Skin epidermis (tissue), 12 donors: ENCODE measurements around the gene USP9X.
A peak's percentile ranks its signal among the peaks of the same experiment; 100 is the strongest.
"Not testable (repeated sequence)": the region's sequence is repeated elsewhere in the genome, so short reads cannot be mapped to it uniquely, and the experiment has no call there.

Source experiments
- H3K27ac ChIP-seq, 21 experiments: fragments of 200-600 bp; sonication (generic) in 11 of 21; one replicate each; pipeline ENCODE4 v1.5.0; 2020; ENCODE audit warnings: mild to moderate bottlenecking in 3 of 21, inconsistent platforms in 2 of 21, moderate library complexity in 2 of 21
- H3K4me3 ChIP-seq, 7 experiments: fragments of 200-600 bp; sonication (generic) in 2 of 7; one replicate each; pipeline ENCODE4 v1.5.0; 2020; ENCODE audit warnings: inconsistent platforms in 2 of 7, mild to moderate bottlenecking in 2 of 7, moderate library complexity in 1 of 7

The USP9X gene, protein sequence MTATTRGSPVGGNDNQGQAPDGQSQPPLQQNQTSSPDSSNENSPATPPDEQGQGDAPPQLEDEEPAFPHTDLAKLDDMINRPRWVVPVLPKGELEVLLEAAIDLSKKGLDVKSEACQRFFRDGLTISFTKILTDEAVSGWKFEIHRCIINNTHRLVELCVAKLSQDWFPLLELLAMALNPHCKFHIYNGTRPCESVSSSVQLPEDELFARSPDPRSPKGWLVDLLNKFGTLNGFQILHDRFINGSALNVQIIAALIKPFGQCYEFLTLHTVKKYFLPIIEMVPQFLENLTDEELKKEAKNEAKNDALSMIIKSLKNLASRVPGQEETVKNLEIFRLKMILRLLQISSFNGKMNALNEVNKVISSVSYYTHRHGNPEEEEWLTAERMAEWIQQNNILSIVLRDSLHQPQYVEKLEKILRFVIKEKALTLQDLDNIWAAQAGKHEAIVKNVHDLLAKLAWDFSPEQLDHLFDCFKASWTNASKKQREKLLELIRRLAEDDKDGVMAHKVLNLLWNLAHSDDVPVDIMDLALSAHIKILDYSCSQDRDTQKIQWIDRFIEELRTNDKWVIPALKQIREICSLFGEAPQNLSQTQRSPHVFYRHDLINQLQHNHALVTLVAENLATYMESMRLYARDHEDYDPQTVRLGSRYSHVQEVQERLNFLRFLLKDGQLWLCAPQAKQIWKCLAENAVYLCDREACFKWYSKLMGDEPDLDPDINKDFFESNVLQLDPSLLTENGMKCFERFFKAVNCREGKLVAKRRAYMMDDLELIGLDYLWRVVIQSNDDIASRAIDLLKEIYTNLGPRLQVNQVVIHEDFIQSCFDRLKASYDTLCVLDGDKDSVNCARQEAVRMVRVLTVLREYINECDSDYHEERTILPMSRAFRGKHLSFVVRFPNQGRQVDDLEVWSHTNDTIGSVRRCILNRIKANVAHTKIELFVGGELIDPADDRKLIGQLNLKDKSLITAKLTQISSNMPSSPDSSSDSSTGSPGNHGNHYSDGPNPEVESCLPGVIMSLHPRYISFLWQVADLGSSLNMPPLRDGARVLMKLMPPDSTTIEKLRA (N-terminal part only)

DNA sequence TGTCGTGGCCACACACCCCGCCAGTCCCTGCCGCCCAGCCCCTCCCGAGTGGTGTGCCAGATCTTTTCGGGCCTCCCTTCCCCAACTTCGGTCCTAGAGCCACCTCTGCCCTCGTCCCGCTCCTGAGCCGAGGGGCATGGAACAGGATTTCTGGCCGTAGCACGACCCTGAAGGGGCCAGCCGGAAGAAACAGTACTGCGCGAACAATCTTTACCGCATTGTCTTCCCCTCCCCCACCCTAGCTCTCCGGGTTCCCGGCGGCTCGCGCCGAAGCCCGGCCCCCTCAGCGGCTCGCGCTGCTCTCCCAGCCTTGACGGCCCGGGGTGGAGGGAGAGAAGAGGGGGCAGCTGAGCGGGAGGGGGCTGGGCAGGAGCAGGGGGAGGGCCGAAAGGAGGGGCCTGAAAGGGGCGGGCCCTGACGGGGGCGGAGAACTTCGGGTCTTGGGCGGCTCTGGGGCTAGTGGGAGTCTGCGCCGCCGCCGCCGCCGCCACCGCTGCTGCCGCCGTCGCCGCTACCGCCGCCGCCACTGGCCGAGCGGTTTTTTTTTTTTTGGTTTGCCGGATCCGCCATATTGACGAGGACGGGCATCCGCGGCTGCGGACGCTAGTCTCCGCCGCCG lies at the start of gene USP9X:
TSS of gene USP9X (plus strand) at position 553 of the 619 bp plus-strand sequence. CDS start 38,184 bp downstream, outside the sequence.
- peak within 1 kb of the TSS; percentile 88 to 99 (median 97) for H3K27ac ChIP-seq
- H3K4me3 ChIP-seq: peak within 1 kb of the TSS; percentile 69 to 90 (median 74)

DNA sequence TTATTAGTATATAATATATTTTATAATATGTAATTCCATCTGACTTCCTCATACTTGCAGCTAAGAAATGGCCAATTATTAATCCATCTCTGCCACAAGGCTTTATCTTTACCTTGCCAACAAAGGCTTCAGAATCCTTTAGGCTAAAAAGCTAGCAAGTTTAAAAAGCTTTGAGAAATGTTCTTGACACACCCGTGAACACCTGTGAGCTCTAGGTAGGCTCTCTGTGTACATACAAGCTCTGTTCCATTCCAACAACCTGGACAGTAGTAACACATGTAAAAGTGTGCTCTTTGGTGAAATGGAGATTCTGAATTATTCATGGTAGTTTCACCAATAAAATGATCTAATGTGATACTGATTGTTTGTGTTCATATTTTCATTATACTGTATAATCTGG lies 49.7 kb upstream of the USP9X start:
- Histone ChIP-seq H3K4me3 (no peak overlapping the region), H3K27ac (no peak overlapping the region)

DNA sequence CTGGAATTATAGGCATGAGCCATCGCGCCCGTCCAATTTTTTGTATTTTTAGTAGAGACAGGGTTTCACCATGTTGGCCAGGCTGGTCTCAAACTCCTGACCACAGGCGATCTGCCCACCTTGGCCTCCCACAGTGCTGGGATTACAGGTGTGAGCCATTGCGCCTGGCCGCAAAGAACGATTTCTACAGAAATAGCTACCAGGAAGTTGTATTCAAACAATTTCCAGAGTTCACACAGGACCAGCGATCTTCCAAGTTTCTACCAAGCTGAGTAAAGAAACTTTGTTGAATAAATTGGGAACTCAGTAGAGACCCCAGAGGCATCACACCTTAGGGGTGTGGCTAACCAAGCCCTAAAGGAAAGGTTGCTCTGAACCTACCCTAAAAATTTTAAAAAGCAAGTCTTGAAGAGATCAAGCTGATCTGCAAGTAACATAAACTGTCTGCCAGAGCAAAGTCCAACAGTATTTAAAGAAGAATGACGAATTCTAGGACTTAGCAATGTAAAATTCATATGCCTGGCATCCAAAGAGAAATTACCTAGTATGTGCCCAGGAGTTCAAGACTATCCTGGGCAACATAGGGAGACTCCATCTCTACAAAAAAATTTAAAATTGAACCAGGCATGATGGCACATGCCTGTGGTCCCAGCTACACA lies 48.4 kb upstream of the USP9X start:
- H3K27ac ChIP-seq: no peak overlapping the region
- H3K4me3 ChIP-seq: no peak overlapping the region

DNA sequence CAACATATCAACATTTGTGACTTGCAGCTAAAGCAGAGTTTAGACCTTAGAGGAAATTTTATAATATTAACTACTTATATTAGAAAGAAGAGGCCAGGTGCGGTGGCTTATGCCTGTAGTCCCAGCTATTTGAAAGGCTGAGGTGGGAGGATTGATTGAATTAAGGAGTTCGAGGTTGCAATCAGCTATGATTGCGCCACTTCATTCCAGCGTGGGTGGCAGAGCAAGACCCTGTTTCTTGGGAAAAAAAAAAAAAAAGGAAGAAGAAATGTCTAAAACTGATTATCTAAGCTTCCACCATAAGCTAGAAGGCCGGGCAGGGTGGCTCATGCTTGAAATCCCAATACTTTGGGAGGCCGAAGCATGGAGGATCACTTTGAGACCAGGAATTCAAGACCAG lies 42.0 kb upstream of the USP9X start:
- no peak overlapping the region for H3K4me3 ChIP-seq

DNA sequence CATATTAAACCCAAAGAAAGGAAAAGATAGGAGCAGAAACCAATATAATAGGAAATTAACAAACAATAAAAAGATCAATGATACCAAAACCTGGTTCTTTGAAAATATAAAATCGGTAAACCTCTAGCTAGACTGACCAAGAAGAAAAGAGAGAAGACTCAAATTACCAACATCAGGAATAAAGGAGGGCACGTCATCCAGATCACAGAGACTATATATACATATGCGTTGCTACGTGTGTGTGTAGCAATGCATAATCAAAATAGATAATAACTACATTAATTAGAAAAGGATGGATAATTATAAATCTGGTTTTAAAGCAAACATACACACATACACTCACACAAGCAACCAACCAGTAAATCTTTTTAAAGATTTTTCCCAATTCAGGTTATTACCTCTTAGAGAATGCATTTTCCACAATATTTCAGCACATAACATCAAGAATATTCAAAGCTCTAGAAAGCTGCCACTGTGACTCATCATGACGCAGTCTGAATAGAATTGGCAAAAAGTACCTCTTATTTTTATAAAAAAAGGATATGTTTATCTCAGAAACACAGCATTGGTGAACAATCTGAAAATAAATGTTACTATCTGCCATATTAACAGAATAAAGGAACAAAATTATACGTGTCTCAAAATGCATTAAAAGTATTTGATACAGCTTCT lies 41.4 kb upstream of the USP9X start:
- H3K4me3 ChIP-seq: no peak overlapping the region
- H3K27ac ChIP-seq: no peak overlapping the region

More for the DNA sequence above, 42.0 kb upstream of the USP9X start:
- no peak overlapping the region for H3K27ac ChIP-seq

DNA sequence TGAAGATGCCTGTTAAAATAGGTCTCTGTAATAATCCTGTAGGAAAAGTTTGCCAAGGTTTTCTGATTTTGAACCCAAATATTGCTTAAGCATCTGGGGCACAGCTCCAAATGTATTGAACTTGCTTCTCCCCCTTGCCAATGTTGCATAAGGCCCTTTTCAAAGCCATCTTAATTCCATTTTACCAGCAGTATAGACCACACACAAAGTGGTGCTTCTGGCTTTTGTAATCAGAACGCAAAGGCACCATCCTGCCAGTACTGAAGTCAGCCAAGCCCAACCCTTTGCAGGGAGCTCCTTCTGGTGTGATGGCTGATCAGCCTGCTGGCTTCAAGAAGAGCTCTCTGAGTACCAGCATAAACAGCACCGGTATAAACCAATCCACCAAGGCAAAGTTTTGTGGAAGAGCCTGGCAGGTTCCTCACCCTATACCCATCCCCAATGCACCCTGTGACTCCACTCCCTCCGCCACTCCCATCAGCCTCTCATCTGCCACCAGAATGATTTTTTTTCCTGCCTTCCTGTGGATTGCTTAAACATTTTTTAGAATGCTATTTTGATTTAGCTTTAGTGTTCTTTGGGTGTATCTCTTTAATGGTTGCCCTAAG lies 39.2 kb upstream of the USP9X start:
- H3K27ac ChIP-seq: peak overlapping the region in 1 of 21 experiments; percentile 37

DNA sequence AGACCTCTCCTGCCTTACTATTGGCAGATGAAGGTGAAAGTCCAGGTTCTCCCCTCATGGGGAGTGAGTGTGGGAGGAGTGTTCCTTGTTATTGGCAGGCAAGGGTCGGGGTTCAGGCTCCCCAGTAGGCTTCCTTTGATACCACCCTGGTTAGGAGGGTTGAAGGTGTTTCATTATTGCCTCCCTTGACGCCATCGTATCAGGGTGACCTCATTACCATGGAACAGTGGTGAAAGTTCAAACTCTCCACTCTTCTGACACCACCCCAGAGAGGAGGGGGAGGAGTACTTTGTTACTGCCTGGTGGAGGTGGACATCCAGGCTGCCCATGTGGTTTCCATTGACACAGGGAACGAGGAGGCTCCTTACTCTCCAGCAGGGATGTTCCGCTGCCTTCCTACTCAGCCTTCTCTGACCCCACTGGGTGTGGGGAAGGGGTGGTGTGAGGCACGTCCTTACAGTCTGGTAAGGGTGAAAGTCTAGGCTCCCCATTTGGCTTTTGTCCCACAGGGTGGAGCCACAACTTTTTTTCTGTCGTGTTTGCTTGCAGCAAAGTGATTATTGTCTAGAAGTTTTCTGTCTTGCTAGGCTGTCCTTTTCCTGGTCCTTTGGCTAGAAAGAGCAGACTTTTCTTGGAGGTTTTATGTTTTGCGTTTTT lies 37.2 kb upstream of the USP9X start:
- no peak overlapping the region for H3K4me3 ChIP-seq
- no peak overlapping the region for H3K27ac ChIP-seq

More for the DNA sequence above, 39.2 kb upstream of the USP9X start:
- H3K4me3 ChIP-seq: no peak overlapping the region

DNA sequence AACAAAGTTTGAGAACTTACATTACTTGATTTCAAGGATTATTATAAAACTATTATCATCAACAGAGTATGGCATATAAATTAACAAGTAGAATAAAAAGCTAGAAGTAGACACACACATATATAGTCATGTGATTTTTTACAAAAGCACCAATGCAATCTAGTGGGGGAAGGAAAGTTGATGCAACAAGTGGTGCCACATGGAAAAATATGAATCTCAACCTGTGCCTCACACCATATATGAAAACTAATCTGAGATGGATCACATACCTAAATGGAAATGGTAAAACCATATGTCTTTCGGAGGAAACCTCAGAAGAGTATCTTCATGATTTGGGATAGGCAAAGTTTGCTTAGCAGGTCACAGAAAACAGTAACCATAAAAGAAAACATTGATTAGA lies 34.9 kb upstream of the USP9X start:
- Histone ChIP-seq H3K27ac (no peak overlapping the region), H3K4me3 (no peak overlapping the region)

DNA sequence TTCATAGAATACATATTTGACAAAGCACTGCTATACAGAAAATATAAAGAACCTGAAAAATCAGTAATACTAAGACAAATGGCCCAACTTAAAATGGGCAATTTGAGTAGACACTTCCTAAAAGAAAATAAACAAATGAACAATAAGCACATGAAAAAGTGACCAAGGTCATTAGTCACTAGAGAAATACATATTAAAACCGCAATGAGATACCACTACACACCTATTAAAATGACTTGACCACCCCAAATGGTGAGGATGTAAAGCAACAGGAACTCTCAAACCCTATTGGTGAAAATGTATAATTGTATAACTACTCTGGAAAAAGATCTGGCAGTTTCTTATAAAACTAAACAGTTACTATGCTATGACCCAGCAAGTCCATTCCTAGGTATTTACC lies 34.0 kb upstream of the USP9X start:
- Histone ChIP-seq H3K4me3 (no peak overlapping the region), H3K27ac (no peak overlapping the region)

DNA sequence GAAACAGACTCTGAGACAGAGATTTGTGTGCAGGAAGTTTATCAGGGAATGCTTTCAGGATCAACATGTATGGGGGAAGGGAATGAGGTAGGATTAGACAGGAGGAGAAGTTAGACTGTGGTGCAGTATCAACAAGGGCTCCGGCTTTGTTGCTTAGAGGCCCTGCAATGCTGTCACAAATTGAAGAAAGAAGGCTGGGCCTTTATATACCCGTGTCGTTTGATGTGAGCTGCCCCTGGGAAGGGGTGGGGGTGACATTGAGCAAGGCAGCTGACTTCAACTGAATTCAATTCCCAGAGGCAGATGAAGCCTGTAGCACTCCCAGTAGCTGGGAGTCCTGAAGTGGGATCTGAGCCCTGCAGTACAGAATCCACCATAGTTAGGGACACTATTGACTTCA lies 29.5 kb upstream of the USP9X start:
- no peak overlapping the region for H3K4me3 ChIP-seq
- H3K27ac ChIP-seq: no peak overlapping the region

DNA sequence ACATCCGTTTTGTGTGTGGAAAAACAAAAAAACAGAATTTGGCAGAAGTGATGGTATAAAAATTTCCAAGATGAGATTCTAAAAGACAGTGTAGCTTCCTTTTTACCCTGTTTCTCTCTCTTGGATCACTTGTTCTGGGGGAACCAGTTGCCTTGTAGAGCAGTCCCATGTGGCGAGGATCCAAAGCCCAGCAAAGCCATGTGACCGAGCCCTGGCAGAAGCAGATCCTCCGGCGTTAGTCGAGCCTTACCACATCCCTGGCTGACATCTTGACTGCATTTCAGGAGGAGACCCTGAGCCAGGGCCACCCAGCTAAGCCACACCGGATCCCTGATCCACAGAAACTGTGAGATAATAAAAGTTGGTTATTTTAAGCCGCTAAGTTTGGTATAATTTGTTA lies 22.0 kb upstream of the USP9X start:
- H3K27ac ChIP-seq, H3K4me3 ChIP-seq: not testable (repeated sequence)

DNA sequence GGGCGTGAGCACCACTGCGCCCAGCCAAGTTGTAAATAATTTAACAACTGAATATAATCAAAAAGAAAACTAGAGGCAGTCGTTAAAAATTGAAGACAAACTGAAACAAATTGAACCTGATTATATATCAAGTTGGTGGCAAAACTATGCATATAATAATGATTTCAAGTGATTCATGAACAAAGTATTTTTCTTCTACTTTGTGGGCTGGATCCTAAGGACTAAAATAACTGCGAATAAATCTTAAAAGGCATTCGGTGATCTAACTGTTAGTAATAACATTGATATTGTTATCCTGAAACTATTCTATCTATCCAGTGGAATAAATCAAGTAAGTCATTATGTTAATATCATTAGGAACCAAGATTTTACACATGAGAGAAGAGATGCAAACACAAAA lies 21.2 kb upstream of the USP9X start:
- H3K4me3 ChIP-seq: no peak overlapping the region

DNA sequence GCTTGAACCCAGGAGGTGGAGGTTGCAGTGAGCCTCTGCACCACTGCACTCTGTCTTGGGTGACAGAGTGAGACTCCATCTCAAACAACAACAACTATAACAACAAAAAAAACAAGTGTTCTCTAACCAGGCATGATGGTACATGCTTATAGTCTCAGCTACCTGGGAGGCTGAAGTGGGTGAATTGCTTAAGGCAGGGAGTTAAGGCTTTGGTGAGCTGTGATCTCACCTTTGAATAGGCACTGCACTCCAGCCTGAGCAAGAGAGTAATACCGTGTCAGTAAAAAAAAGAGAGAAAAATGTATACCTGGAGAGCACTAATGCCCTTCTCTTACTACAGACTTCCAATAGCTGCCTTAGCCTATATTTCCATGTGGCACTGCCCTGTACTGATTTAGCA lies 18.9 kb upstream of the USP9X start:
- no peak overlapping the region for H3K4me3 ChIP-seq
- no peak overlapping the region for H3K27ac ChIP-seq

More for the DNA sequence above, 21.2 kb upstream of the USP9X start:
- H3K27ac ChIP-seq: no peak overlapping the region

DNA sequence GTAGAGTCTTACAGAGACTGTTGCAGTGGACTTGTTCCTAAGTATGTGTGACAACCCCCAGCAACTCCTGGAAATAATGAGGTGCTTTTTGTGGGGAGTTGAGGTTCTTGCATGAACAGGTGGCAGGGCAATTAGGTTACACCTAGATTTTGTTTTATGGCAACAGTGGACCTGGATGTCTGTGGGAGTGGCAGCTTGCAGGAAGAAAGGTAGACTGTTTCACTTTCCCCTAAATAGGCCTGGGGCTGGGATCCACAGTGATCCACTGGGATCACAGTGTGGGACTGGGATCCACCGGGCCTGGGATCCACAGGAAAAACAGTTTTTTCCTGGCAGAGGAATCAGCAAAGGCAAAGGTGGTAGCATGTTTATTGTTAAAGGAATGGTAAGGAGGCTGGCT lies 18.3 kb upstream of the USP9X start:
- no peak overlapping the region for H3K27ac ChIP-seq

DNA sequence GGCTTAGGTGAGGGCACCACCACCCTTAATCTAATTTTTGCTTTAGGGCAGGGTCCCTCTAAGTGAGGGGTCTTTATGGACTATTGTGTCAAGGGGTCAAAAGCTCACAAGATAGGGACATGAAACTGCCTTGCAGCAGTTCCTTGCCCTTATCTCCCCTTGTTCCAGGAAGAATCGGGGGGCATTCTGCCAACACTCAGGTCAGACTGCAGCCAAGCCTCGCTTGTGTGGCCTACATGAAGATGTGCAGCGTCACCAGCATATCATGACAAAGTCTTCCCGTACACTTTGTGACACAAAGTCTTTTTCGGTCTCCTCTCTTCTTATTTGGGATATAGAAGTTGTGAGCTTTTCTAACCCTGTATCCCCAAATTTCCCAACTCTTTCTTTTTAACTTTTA lies 17.5 kb upstream of the USP9X start:
- no peak overlapping the region for H3K4me3 ChIP-seq
- no peak overlapping the region for H3K27ac ChIP-seq

More for the DNA sequence above, 18.3 kb upstream of the USP9X start:
- H3K4me3 ChIP-seq: no peak overlapping the region

DNA sequence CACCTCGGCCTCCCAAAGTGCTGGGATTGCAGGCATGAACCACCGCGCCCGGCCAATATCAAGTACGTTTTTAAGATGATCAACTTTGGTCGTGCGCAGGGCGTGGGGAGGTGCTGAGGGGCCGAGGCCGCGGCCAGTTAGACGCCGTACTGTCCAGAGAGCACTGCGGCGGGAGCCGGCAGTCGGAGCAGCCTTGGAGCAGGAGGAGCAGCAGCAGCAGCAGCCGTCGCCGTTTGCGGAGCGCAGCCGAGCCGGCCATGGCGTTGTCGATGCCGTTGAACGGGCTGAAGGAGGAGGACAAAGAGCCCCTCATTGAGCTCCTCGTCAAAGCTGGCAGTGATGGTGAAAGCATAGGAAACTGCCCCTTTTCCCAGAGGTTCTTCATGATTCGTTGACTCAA lies 8.5 kb upstream of the USP9X start:
- H3K27ac ChIP-seq: no peak overlapping the region
- no peak overlapping the region for H3K4me3 ChIP-seq

DNA sequence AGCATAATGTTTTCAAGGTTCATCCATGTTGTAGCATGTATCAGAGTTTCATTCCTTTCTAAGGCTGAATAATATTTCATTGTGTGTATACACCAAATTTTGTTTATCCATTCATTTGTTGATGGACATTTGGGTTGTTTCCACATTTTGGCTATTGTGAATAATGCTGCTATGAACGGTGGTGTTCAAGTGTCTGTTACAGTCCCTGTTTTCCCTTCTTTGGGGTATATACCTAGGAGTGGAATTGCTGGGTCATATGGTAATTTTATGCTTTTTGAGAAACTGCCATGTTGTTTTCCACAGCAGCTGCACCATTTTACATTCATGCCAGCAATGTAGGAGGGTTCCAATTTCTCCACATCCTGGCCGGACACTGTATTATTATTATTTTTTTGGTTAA lies 3.4 kb upstream of the USP9X start:
- no peak overlapping the region for H3K27ac ChIP-seq
- no peak overlapping the region for H3K4me3 ChIP-seq

DNA sequence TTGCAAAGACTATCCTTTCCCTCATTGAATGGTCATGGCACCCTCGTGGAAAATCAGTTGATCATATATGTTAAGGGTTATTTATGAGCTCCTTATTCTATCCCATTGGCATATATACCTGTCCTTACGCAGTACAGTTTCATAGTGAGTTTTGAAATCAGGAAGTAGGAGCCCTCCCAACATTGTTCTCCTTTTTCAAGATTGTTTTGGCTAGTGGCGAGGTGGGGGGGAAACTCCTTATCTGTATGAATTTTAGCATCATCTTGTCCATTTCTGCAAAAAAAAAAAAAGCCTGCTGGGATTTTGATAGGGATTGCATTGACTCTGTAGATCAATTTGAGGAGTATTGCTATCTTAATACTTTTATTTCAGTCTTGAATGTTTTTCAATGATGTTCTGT lies 2.5 kb upstream of the USP9X start:
- no peak overlapping the region for H3K27ac ChIP-seq
- no peak overlapping the region for H3K4me3 ChIP-seq
